Mucosa of descending colon (tissue), 3 donors: ENCODE data around the gene MRPL10. TPM values are rescaled to one million over a fixed set of nuclear protein-coding genes. Genes with fewer than 3 reads are reported as not detected.

Source experiments
- ATAC-seq: fragments of 200-7000 bp; cut with Tn5 transposase; one replicate; pipeline ENCODE4 v1.9.1; 2020; ENCODE audit warnings: mild to moderate bottlenecking, moderate library complexity
- DNase-seq, 3 donors: peaks; one replicate each; pipeline ENCODE4 v3.0.0-alpha.2; 2020
- H3K36me3 ChIP-seq: fragments of 200-600 bp; one replicate; pipeline ENCODE4 v1.8.0; 2021; ENCODE audit warnings: low read depth, mild to moderate bottlenecking
- H3K4me1 ChIP-seq: fragments of 200-600 bp; one replicate; pipeline ENCODE4 v1.8.0; 2021; ENCODE audit warnings: low read depth, mild to moderate bottlenecking
- H3K4me3 ChIP-seq: fragments of 200-600 bp; one replicate; pipeline ENCODE4 v1.8.0; 2021; ENCODE audit warnings: mild to moderate bottlenecking
- H3K9me3 ChIP-seq: fragments of 200-600 bp; one replicate; pipeline ENCODE4 v1.8.0; 2021; ENCODE audit warnings: mild to moderate bottlenecking
- intact Hi-C, 2 donors: fragments of 100-400 bp; cut with DNase I in 1 of 2; cut with micrococcal nuclease in 1 of 2; formaldehyde crosslinking; loops; one replicate each; pipeline versions ENCODE4 v1.11.0 to v1.11.1; 2022; cut with DNase I, micrococcal nuclease
- total RNA-seq, 3 donors: library from RNA; stranded (reverse); fragmentation: NEBNext Ultra II Directional in 2 of 3; extraction: Animal tissue kit (Norgen Biotek cat#: 25700) in 2 of 3; gene quantifications; one replicate each; pipeline versions ENCODE4 v1.2.1 to v1.2.4, GENCODE V29; 2021 to 2023
- TF ChIP-seq, protein P1 (sequence below): fragments of 200-600 bp; IDR thresholded peaks from one replicate; pipeline ENCODE4 v1.8.0; 2022; ENCODE audit warnings: antibody characterized with exemption, mild to moderate bottlenecking
- donor health status: DM: no; HTN: no; CAD: no; lungs with moderate emphysema.
- donor health status: DM: no; HTN: no; CAD: no.
- donor health status: DM: no; HTN: yes; CAD: no.

Gene MRPL10
- total RNA-seq, 3 donors from 2014 or later, result 36.2 to 46.0 (median 41.8) TPM

DNA sequence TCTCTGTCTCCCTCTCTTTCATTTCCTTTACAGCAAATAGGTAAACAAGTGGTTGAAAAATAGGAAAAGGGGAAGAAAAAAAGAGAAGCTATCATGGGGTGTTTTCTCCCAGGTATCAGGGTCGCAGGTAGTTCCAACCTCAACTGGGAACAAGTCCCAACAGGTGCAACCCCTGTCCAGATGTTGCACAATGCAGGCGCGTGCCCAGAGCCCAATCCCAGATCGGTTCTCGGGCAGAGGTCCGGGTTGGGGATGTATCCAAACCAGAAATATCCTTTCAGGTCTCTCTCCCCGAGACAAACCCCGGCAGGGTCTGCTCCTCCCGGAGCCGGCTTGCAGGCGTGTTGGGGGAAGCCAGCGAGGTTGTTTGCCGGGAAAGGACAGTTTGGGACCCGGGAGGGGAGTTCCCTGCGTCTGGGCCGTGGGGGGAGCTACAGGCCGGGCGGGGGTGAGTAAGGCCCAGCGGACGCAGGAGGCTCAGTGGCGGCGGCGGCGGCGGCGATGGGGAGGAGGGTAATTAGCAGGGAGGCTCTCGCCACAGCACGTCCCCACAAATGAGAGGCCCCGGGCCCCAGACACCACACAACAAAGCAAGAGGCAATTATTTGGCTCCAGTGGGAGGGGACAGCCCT lies 40.8 kb upstream of the MRPL10 start:
- H3K9me3 ChIP-seq, result no peaks in the 10 kb centered on the region
- no peak for ATAC-seq
- H3K4me3 ChIP-seq, result no peak overlapping the region

DNA sequence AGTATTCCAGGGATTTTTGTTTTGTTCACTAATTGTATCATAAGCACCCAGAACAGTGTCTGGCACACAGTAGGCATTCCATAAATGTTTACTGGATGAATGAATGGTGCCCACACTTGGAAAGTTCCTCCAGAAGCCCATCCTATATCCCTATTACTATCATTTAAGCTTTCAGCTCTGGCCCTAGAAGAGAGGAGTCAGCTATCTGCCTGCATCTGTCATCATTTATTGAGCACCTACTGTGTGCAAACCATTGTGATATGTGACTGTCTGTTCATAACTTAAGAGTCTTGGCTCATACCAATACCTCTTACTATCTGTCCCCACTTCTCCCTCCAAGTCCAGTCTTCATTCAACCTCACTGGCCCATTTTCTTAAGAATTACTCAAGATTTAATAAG lies 39.7 kb upstream of the MRPL10 start:
- Histone ChIP-seq H3K4me3 (no peak overlapping the region), H3K36me3 (no peaks in the 10 kb centered on the region), H3K9me3 (no peaks in the 10 kb centered on the region), H3K4me1 (no peaks in the 10 kb centered on the region)
- TF ChIP-seq, protein P1, sequence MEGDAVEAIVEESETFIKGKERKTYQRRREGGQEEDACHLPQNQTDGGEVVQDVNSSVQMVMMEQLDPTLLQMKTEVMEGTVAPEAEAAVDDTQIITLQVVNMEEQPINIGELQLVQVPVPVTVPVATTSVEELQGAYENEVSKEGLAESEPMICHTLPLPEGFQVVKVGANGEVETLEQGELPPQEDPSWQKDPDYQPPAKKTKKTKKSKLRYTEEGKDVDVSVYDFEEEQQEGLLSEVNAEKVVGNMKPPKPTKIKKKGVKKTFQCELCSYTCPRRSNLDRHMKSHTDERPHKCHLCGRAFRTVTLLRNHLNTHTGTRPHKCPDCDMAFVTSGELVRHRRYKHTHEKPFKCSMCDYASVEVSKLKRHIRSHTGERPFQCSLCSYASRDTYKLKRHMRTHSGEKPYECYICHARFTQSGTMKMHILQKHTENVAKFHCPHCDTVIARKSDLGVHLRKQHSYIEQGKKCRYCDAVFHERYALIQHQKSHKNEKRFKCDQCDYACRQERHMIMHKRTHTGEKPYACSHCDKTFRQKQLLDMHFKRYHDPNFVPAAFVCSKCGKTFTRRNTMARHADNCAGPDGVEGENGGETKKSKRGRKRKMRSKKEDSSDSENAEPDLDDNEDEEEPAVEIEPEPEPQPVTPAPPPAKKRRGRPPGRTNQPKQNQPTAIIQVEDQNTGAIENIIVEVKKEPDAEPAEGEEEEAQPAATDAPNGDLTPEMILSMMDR, result no peak
- ATAC-seq, result no peak
- intact Hi-C loops, result no loop called here
- DNase-seq, result no peak

More for the DNA sequence above, 40.8 kb upstream of the MRPL10 start:
- no peak for DNase-seq
- TF ChIP-seq, protein P1, result no peak
- Histone ChIP-seq H3K36me3 (no peaks in the 10 kb centered on the region), H3K4me1 (no peaks in the 10 kb centered on the region)
- intact Hi-C loops, result no loop called here

DNA sequence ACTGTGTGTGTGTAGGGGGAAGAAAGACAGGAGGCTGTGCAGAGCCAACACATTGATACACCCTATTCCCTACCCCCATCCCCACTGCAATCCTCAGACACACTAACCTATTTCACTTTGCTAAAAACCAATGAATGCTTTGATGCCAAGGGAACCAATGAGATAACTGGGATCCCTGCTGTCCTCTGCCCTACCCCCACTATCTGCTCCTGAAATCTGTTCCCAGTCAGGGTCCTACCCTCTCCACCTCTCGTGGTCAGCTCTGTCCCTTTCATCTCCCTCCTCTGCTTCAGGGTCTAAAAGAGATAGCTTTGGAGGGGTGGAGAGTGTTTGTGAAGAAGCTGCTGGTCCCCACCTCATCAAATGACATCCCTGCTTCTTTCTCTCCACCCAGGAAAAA lies 38.7 kb upstream of the MRPL10 start:
- no peak for DNase-seq
- TF ChIP-seq, protein P1, result no peak
- intact Hi-C loops, result no loop called here

DNA sequence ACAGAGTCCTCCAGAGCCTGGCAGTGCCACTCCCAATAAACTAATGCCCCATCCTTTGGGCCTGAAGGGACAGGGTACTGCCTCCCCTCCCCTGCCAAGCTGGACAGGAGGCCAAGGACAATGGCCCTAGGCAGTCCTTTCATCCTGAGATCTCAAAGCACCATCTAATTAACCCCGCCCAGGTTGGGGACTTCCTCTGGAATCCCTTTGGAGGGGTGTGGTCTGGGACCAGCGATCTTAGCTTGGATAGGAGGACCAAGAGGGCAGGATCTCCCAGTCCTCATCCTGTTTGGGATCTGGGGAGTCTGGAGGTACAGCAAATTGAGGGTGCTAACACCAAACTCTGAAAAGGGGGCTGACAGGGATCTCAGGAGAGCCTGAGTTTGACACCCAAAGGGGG lies 37.8 kb upstream of the MRPL10 start:
- intact Hi-C loops, result no loop called here
- Histone ChIP-seq H3K9me3 (no peaks in the 10 kb centered on the region), H3K4me1 (no peaks in the 10 kb centered on the region), H3K4me3 (no peak overlapping the region), H3K36me3 (no peaks in the 10 kb centered on the region)
- DNase-seq, result no peak
- TF ChIP-seq, protein P1, result no peak
- ATAC-seq, result no peak

More for the DNA sequence above, 38.7 kb upstream of the MRPL10 start:
- Histone ChIP-seq H3K4me3 (no peak overlapping the region), H3K9me3 (no peaks in the 10 kb centered on the region), H3K4me1 (no peaks in the 10 kb centered on the region), H3K36me3 (no peaks in the 10 kb centered on the region)
- no peak for ATAC-seq

DNA sequence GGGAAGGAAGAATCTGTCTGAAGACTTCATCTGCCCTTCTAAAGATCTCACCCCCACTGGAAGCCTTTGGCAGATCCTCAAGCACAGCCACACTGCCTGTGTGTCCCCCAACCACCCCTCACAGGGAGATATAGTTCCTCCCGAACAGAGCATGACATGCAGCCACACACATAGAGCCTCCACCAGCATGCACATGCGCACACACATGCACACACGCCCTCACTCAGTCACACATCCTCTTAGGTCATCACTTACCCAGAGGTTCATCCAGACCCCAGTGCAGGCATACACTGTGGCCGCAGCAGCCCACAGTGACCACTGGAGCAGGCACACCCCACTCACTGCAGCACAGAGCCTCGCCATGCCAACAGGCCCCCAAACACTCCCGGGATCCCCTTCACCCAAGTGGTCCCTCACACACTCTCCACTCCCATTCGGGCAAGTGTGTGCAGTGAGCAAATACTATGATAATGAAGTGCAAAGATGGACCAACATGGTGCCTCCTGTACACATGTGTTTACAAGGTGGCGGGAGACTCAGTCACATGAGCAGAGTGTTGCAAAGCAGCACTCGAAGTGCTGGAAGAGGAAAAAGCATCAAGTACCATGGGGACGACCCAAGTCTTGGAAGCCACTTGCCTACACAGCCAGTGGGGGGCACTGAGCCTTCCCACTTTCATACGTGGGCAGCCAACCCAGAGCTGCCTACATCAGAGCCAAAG lies 36.6 kb upstream of the MRPL10 start:
- H3K4me1 ChIP-seq, result no peaks in the 10 kb centered on the region
- H3K4me3 ChIP-seq, result no peak overlapping the region
- TF ChIP-seq, protein P1, result no peak
- no peaks in the 10 kb centered on the region for H3K9me3 ChIP-seq
- ATAC-seq (no peak), DNase-seq (no peak)
- no peaks in the 10 kb centered on the region for H3K36me3 ChIP-seq
- intact Hi-C loops, result no loop called here
